Ovary (tissue), 9 donors: Measurements from ENCODE around the gene ARMC8. TPM values are rescaled to one million over a fixed set of nuclear protein-coding genes. Genes with fewer than 3 reads are reported as not detected.

Source experiments
- DNase-seq, 5 donors: peaks; one replicate each; pipeline ENCODE4 v3.0.0-alpha.2; 2019 to 2020
- H3K27ac ChIP-seq, 2 donors: fragments of 200-600 bp; one replicate each; pipeline versions ENCODE4 v1.5.1 to v1.8.0; 2019 to 2022
- H3K27me3 ChIP-seq: fragments of 200-600 bp; one replicate; pipeline ENCODE4 v1.8.0; 2022
- H3K36me3 ChIP-seq: fragments of 200-600 bp; sonication (generic); one replicate; pipeline ENCODE4 v1.5.1; 2019
- H3K4me1 ChIP-seq: one replicate; pipeline ENCODE4 v1.8.1; 2013; ENCODE audit warnings: mild to moderate bottlenecking, moderate library complexity; ENCODE audit not compliant: insufficient read depth
- H3K4me3 ChIP-seq: fragments of 200-600 bp; sonication (generic); one replicate; pipeline ENCODE4 v1.5.1; 2017
- H3K9me3 ChIP-seq, 2 donors: fragments of 200-600 bp in 1 of 2; sonication (generic) in 1 of 2; one replicate each; pipeline versions ENCODE4 v1.5.1 to v1.8.1; 2013 to 2019; ENCODE audit warnings: mild to moderate bottlenecking in 1 of 2, moderate library complexity in 1 of 2
- CTCF ChIP-seq, 3 donors: fragments of 450-650 bp in 2 of 3; fragments of 200-600 bp in 1 of 3; IDR thresholded peaks; one replicate each; pipeline versions ENCODE4 v1.5.1 to v1.8.0; 2016 to 2022; ENCODE audit warnings: antibody characterized with exemption in 3 of 3, mild to moderate bottlenecking in 1 of 3
- EP300 ChIP-seq: sonication (generic); formaldehyde crosslinking; IDR thresholded peaks from one replicate; pipeline ENCODE4 v1.6.1; 2017; ENCODE audit warnings: antibody characterized with exemption
- POLR2A ChIP-seq: fragments of 450-650 bp; IDR thresholded peaks from one replicate; pipeline ENCODE4 v1.6.1; 2017; ENCODE audit warnings: antibody characterized with exemption, mild to moderate bottlenecking, moderate library complexity
- WGBS, 3 donors: extraction: QIAGEN DNeasy Blood & Tissue Kit in 1 of 3; methylation state at CpG; one replicate each; pipeline versions ENCODE4 v1.1.5 to v1.1.7; 2013 to 2017; 5-methylcytosine and 5-hydroxymethylcytosine counted together
- intact Hi-C, 4 donors: fragments of 100-400 bp; cut with DNase I; formaldehyde crosslinking; loops; one replicate each; pipeline versions ENCODE4 v1.11.0 to v1.15.1; 2022 to 2023
- polyA plus RNA-seq, 2 donors: library from polyadenylated mRNA; stranded (reverse); fragments of 200-250 nt in 1 of 2; fragments of 350-450 nt in 1 of 2; fragmentation: Illumina TruSeq in 1 of 2; extraction: RNeasy Lipid Tissue Mini Kit (QIAGEN cat#74804) in 1 of 2; gene quantifications; one replicate each; pipeline ENCODE4 v1.2.3, GENCODE V29; 2013 to 2014
- total RNA-seq, 7 donors: library from RNA; depleted of rRNA in 2 of 7; stranded (reverse); fragments of >200 nt in 2 of 7; fragmentation: NEBNext Ultra II Directional in 3 of 7; extraction: Animal tissue kit (Norgen Biotek cat#: 25700) in 3 of 7; gene quantifications; one replicate each; pipeline versions ENCODE4 v1.1.0 to v1.2.4, GENCODE V29; 2016 to 2023
- donor health status: DM: no; HTN: no; CAD: no; lungs with moderate emphysema.
- donor health status: DM: no; HTN: no; CAD: no.
- donor health status: Bipolar disorder and iron deficiency.
- donor health status: DM: yes; HTN: yes; CAD: no.
- donor health status: DM: no; HTN: no; CAD: no.
- donor health status: DM: yes; HTN: yes; CAD: no.

ARMC8 gene
- total and polyA plus RNA-seq, 9 donors = 14.3 to 49.2 (median 42.9) TPM

- Histone ChIP-seq H3K27me3 (no peaks in the 10 kb centered on the region), H3K27ac (no peak overlapping the region), H3K4me1 (no peaks in the 10 kb centered on the region), H3K36me3 (no peaks in the 10 kb centered on the region), H3K4me3 (no peak overlapping the region), H3K9me3 (no peaks in the 10 kb centered on the region)
- no peak for DNase-seq
- 79 to 93% (median 85%) methylated on average over 4 of the region's 4 CpGs for WGBS, 3 donors
- intact Hi-C loops = loop anchor here in 1 of 4 donors (10.0 kb wide), 1 partner anchor 134 kb away; no protein-coding TSS in a partner anchor
- no peak for TF ChIP-seq EP300
- no peak for TF ChIP-seq CTCF (IDR thresholded peaks at IDR 0.05)
- TF ChIP-seq POLR2A = no peak
These were observed 72.0 kb downstream of the ARMC8 start for GRCh38 chr3:138259126-138259525.

- no peak for TF ChIP-seq CTCF (IDR thresholded peaks at IDR 0.05)
- TF ChIP-seq EP300 = no peak
- TF ChIP-seq POLR2A = no peak
- 54 to 62% (median 59%) methylated on average over 1 of the region's 1 CpG for WGBS, 3 donors
- intact Hi-C loops = no loop called here
These were observed 73.5 kb downstream of the ARMC8 start for GRCh38 chr3:138260611-138261010.

GRCh38 chr3:138263104-138263503, 76.0 kb downstream of the ARMC8 start:
- H3K27me3 ChIP-seq = no peaks in the 10 kb centered on the region
- no peaks in the 10 kb centered on the region for H3K4me1 ChIP-seq
- no peaks in the 10 kb centered on the region for H3K36me3 ChIP-seq
- H3K4me3 ChIP-seq = no peak overlapping the region
- WGBS, 3 donors = 43 to 49% (median 46%) methylated on average over 2 of the region's 2 CpGs
- H3K27ac ChIP-seq = no peak overlapping the region
- H3K9me3 ChIP-seq = no peaks in the 10 kb centered on the region
- DNase-seq = no peak
- intact Hi-C loops = no loop called here
- TF ChIP-seq POLR2A (no peak), EP300 (no peak), CTCF (IDR thresholded peaks at IDR 0.05) (no peak)

More at GRCh38 chr3:138260611-138261010, 73.5 kb downstream of the ARMC8 start:
- Histone ChIP-seq H3K9me3 (no peaks in the 10 kb centered on the region), H3K27ac (no peak overlapping the region), H3K4me1 (no peaks in the 10 kb centered on the region), H3K27me3 (no peaks in the 10 kb centered on the region), H3K4me3 (no peak overlapping the region), H3K36me3 (no peaks in the 10 kb centered on the region)
- no peak for DNase-seq

GRCh38 chr3:138265745-138266144, 78.6 kb downstream of the ARMC8 start:
- intact Hi-C loops = no loop called here
- no peaks in the 10 kb centered on the region for H3K36me3 ChIP-seq

GRCh38 chr3:138267083-138267482, 80.0 kb downstream of the ARMC8 start:
- Histone ChIP-seq H3K36me3 (no peaks in the 10 kb centered on the region), H3K27ac (no peak overlapping the region), H3K9me3 (no peaks in the 10 kb centered on the region), H3K4me3 (no peak overlapping the region), H3K4me1 (no peaks in the 10 kb centered on the region), H3K27me3 (no peaks in the 10 kb centered on the region)
- DNase-seq = no peak
- intact Hi-C loops = no loop called here
- TF ChIP-seq EP300 (no peak), CTCF (IDR thresholded peaks at IDR 0.05) (no peak), POLR2A (no peak)
- 92 to 95% (median 93%) methylated on average over 3 of the region's 3 CpGs for WGBS, 3 donors

More at GRCh38 chr3:138265745-138266144, 78.6 kb downstream of the ARMC8 start:
- H3K27me3 ChIP-seq = no peaks in the 10 kb centered on the region
- H3K4me1 ChIP-seq = no peaks in the 10 kb centered on the region
- H3K4me3 ChIP-seq = no peak overlapping the region
- DNase-seq = no peak
- H3K27ac ChIP-seq = no peak overlapping the region
- 79 to 90% (median 86%) methylated on average over 1 of the region's 1 CpG for WGBS, 3 donors
- no peak for TF ChIP-seq POLR2A
- H3K9me3 ChIP-seq = no peaks in the 10 kb centered on the region
